Activated naive CD8-positive, alpha-beta T cell treated with anti-CD3 and anti-CD28 coated beads for 36 hours (primary cell): Measurements from ENCODE around the gene MCOLN2. TPM values are rescaled to one million over a fixed set of nuclear protein-coding genes. Genes with fewer than 3 reads are reported as not detected.

Experiments used
- DNase-seq: peaks from one replicate; pipeline ENCODE4 v3.0.0; 2021
- H3K27ac Mint-ChIP-seq: one replicate; pipeline ENCODE4 v1.8.0; 2022; ENCODE audit warnings: mild to moderate bottlenecking, moderate library complexity, mixed read lengths
- H3K27me3 Mint-ChIP-seq: one replicate; pipeline ENCODE4 v1.8.0; 2022; ENCODE audit warnings: mild to moderate bottlenecking, mixed read lengths
- H3K36me3 Mint-ChIP-seq: one replicate; pipeline ENCODE4 v1.8.0; 2021; ENCODE audit warnings: mild to moderate bottlenecking, mixed read lengths
- H3K4me1 Mint-ChIP-seq: one replicate; pipeline ENCODE4 v1.8.0; 2021; ENCODE audit warnings: mixed read lengths
- H3K4me3 Mint-ChIP-seq: one replicate; pipeline ENCODE4 v1.8.0; 2022; ENCODE audit warnings: mild to moderate bottlenecking, moderate library complexity, mixed read lengths
- H3K9me3 Mint-ChIP-seq: one replicate; pipeline ENCODE4 v1.8.0; 2022; ENCODE audit warnings: mixed read lengths
- total RNA-seq, 2 experiments: library from RNA; stranded (reverse); gene quantifications; one replicate each; pipeline ENCODE4 v1.2.3, GENCODE V29; 2021

The MCOLN2 gene
- total RNA-seq, 2 experiments from 2014 or later = 20.0 to 20.4 TPM

DNA sequence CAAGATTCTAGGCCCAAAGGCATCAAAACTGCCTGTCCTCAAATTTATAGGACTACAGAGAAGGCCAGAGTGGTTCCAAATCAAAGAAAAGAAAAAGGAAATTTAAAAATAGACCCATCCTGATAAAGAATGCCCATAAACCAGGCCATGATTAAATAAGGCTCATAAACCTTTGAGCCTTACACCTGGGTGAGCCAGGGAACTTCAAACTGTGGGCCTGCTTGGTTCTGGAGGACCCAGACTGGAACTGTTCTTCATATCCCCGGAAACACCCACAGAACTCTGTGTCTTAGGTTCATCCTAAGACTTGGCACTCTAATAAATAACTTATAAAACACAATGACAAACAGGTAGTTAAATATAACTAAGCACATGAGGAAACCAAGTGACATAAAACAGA is 28.8 kb downstream of the MCOLN2 start:
- no peak overlapping the region for H3K27ac Mint-ChIP-seq
- H3K9me3 Mint-ChIP-seq = no peaks in the 10 kb centered on the region
- H3K4me3 Mint-ChIP-seq = no peak overlapping the region
- H3K36me3 Mint-ChIP-seq = peaks cover 30% of the 10 kb centered on the region
- DNase-seq = no peak
- H3K27me3 Mint-ChIP-seq = no peaks in the 10 kb centered on the region
- H3K4me1 Mint-ChIP-seq = peaks cover 19% of the 10 kb centered on the region

DNA sequence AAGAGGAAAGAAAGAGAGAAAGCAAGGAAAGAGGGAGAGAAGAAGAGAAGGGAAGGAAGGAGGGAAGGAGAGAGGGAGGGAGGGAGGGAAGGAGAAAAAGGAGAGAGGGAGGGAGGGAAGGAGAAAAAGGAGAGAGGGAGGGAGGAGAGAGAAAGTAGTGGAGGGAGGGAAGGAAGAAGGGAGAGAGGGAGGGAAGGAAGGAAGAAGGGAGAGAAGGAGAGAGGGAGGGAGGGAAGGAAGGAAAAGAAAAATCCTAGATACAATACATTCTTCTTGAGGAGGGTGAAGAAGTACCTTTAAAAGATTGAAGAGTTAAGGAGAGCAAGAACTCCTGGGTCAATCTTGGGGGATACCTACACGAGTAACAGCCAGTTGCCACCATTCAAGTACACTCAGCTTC is 29.2 kb downstream of the MCOLN2 start:
- no peaks in the 10 kb centered on the region for H3K9me3 Mint-ChIP-seq
- H3K27ac Mint-ChIP-seq = no peak overlapping the region
- DNase-seq = no peak
- peaks cover 15% of the 10 kb centered on the region for H3K4me1 Mint-ChIP-seq
- H3K4me3 Mint-ChIP-seq = no peak overlapping the region
- H3K27me3 Mint-ChIP-seq = no peaks in the 10 kb centered on the region
- peaks cover 32% of the 10 kb centered on the region for H3K36me3 Mint-ChIP-seq

DNA sequence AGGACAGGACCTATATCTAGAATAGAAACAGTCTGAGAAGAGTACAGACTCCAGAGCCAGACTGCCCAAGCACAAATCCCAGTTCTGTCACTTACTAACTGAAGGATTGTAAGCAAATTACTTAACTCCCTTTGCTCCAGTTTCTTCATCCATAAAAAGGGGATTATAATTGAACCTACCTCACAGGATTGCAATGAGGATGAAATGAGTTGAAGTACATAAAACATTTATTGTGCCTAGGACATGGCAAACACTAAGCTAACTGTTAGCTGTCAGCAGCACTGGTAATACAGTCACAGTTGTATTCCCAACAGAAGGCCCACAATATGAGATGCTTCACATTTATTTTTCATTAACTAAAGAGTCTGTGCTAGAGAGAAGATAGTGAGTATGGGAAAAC is 33.9 kb downstream of the MCOLN2 start:
- H3K27ac Mint-ChIP-seq = no peak overlapping the region
- H3K27me3 Mint-ChIP-seq = no peaks in the 10 kb centered on the region
- peaks cover 15% of the 10 kb centered on the region for H3K4me1 Mint-ChIP-seq
- H3K36me3 Mint-ChIP-seq = peaks cover 17% of the 10 kb centered on the region
- no peak for DNase-seq
- no peak overlapping the region for H3K4me3 Mint-ChIP-seq
- H3K9me3 Mint-ChIP-seq = no peaks in the 10 kb centered on the region

DNA sequence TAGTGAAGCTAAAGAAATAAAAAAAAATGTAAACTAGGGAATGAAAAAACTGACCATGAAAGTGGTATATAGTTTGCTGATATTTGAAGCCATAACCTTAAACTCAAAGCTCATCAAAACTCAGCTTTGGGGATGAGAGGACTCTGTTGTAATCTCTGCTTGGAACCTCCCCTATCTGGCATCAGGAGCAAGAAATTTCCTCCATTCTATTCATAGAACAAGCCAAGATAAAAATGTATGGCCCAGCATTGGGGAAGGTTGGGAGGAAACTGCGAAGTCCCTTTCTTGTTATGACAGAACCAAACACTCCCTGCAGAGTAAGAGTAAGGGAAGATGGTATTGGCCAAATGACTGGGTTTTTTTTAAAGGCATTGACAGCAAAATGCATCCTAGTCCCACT is 35.6 kb downstream of the MCOLN2 start:
- Mint-ChIP-seq H3K4me3 (no peak overlapping the region), H3K9me3 (no peaks in the 10 kb centered on the region), H3K27ac (no peak overlapping the region), H3K4me1 (peaks cover 21% of the 10 kb centered on the region), H3K36me3 (peaks cover 28% of the 10 kb centered on the region), H3K27me3 (no peaks in the 10 kb centered on the region)
- DNase-seq = no peak

DNA sequence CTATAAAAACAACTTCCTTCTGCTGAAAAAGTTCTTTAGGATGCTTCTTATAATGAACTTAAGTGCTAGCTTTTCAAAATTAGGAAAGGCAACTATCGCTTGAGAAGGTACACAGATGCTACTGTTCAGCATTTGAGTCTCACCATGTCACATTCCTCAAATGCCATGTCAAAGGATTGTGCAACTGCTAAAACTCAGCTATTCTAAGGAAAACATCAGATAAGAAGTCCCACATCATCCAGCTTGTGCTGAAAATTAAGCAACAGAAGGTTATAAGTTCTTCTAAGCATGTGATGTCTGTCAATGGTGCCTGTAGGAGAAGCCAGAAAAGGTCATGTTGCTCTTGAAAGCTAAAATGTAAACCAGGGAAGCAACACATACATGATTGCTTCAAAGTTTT is 36.5 kb downstream of the MCOLN2 start:
- Mint-ChIP-seq H3K4me1 (peaks cover 21% of the 10 kb centered on the region), H3K36me3 (peaks cover 33% of the 10 kb centered on the region), H3K4me3 (no peak overlapping the region), H3K9me3 (no peaks in the 10 kb centered on the region), H3K27ac (no peak overlapping the region), H3K27me3 (no peaks in the 10 kb centered on the region)
- DNase-seq = no peak

DNA sequence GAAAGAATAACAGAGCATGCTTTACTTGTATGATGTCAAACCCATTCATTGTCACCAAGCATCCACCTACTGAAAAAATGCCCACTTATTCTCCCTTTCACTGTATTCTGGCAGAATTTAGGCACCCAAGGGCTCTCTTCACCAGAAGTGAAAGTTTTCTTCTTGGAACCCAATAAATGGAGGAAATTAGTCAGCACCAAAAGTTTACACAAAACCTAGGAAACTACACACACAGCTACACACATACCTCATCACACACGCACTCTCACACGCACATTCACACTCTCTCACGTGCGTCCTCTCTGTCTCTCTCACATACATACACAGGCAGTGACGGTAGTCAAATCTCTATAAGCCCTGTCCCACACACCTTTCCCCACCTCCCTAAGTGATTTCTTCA is 37.6 kb downstream of the MCOLN2 start:
- H3K9me3 Mint-ChIP-seq = no peaks in the 10 kb centered on the region
- peaks cover 37% of the 10 kb centered on the region for H3K36me3 Mint-ChIP-seq
- no peak overlapping the region for H3K4me3 Mint-ChIP-seq
- peak; percentile 50 for DNase-seq
- H3K27me3 Mint-ChIP-seq = no peaks in the 10 kb centered on the region
- H3K27ac Mint-ChIP-seq = peak overlapping the region; percentile 53
- peaks cover 21% of the 10 kb centered on the region for H3K4me1 Mint-ChIP-seq

DNA sequence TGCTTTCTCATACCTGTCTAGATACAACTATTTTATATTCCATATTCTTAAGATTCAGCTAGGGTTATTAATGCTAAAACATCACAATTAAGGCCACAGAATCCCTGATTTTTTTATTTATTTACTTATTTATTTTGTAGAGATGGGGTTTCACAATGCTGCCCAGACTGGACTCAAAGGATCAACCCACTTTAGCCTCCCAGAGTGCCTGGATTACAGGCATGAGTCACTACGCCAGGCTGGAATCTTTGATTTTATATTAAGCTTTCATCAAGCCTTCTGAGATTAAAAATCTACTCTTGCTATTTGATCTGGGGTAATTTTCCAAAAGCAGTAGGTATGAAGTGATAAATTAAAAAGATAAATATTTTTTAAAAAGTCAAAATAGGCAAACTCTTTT is 38.9 kb downstream of the MCOLN2 start:
- H3K4me1 Mint-ChIP-seq = peaks cover 21% of the 10 kb centered on the region
- H3K27ac Mint-ChIP-seq = no peak overlapping the region
- H3K4me3 Mint-ChIP-seq = no peak overlapping the region
- DNase-seq = no peak
- H3K27me3 Mint-ChIP-seq = no peaks in the 10 kb centered on the region
- no peaks in the 10 kb centered on the region for H3K9me3 Mint-ChIP-seq
- H3K36me3 Mint-ChIP-seq = peaks cover 34% of the 10 kb centered on the region

DNA sequence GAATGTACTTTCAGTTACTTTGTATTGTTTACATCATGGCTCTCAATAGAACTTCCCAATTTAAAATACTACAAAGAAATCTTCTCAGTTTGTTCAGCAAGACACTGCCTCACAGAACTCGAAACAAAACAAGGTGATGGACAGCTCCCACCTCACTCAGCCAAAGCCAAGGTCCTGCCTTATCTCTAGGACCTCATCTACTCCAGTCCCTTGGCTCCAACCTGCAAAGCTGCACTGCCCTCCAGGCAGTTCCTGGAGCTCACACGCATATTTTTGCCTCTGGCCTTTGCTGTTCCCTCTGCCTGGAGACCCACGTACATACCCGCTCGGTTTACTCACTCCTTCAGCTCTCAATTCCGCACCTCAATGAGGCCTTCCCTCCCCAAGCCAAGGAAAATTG is 40.3 kb downstream of the MCOLN2 start:
- no peaks in the 10 kb centered on the region for H3K9me3 Mint-ChIP-seq
- H3K27me3 Mint-ChIP-seq = no peaks in the 10 kb centered on the region
- DNase-seq = no peak
- no peak overlapping the region for H3K4me3 Mint-ChIP-seq
- H3K4me1 Mint-ChIP-seq = peaks cover 21% of the 10 kb centered on the region
- H3K27ac Mint-ChIP-seq = no peak overlapping the region
- peaks cover 36% of the 10 kb centered on the region for H3K36me3 Mint-ChIP-seq

DNA sequence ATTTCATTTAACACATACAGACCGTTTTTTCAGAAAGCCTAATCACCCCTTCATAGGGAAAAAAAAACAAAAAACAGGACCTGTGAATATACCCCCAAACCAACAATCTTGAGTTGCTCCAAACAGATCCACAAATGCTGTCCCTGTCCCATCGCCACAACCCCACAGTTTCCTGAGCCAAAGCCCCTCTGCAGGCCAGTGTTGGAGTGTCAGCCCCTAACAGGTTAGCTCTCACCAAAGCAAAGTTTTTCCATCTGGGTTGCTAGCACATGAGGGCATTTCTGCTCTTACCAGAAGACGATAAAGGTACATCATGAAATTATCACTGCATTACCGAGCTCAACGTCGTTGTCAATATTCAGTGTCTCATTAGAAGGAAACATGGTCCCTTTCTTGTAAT is 40.8 kb downstream of the MCOLN2 start:
- no peaks in the 10 kb centered on the region for H3K9me3 Mint-ChIP-seq
- peaks cover 20% of the 10 kb centered on the region for H3K4me1 Mint-ChIP-seq
- H3K36me3 Mint-ChIP-seq = peaks cover 39% of the 10 kb centered on the region

DNA sequence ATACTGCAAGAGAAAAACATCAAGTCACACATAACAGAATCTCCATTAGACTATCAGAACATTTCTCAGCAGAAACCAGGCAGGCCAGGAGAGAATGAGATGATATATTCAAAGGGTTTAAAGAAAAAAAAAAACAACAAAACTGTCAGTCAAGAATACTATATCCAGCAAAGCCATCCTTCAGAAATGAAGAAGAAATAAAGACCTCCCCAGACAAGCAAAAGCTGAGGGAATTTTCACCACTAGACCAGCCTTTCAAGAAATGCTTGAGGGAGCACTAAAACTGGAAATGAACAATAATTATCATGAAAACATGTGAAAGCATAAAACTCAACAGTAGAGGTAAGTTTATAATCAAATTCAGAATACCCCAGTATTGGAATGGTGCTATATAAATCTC is 47.2 kb downstream of the MCOLN2 start:
- Mint-ChIP-seq H3K27ac (no peak overlapping the region), H3K9me3 (peaks cover 13% of the 10 kb centered on the region), H3K36me3 (peaks cover 49% of the 10 kb centered on the region), H3K4me1 (peaks cover 12% of the 10 kb centered on the region), H3K4me3 (no peak overlapping the region), H3K27me3 (no peaks in the 10 kb centered on the region)
- no peak for DNase-seq

More for the DNA sequence above, 40.8 kb downstream of the MCOLN2 start:
- H3K27me3 Mint-ChIP-seq = no peaks in the 10 kb centered on the region
- H3K27ac Mint-ChIP-seq = no peak overlapping the region
- DNase-seq = no peak
- no peak overlapping the region for H3K4me3 Mint-ChIP-seq

DNA sequence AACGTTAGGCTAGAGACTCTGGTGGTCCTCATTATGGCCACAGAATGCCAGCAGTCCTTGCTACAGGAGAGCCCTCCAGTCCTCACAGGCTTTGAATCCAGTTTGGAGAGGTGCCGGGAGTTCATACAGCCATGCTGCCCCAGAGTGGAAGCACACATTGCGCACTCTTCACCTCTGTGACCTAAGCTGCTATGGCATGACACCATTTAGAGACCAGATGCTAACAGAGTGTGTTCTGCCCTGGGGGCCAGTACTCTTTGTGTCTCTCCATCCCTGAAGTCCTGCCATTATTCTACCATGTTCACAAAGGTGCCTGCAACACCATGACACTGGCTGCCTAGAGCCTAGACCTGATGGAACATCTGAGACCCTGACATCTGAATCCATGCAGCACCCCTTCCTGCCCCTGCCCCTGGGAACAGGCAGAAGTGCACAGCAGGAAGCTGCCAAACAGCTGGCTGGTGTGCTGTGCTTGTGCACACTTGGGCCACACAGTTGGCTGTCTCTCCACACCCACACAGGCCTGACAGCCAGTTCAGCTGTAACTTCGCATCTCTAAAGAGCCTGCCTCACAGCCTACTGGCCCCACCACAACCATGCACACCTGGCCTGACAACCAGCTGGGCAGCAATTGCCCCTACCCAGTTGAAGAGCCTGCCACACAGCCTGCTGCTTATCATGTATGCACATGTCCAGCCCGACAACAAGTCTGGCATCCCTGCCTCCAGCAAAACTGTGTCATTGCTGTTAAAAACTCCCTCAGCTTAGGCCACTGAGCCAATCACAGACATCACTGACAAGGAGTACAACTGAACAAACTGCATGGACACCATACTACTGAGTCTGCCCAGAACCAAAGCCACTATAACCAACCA is 49.1 kb downstream of the MCOLN2 start:
- Mint-ChIP-seq H3K4me3 (no peak overlapping the region), H3K27ac (no peak overlapping the region), H3K36me3 (peaks cover 41% of the 10 kb centered on the region), H3K27me3 (no peaks in the 10 kb centered on the region), H3K9me3 (peaks cover 13% of the 10 kb centered on the region), H3K4me1 (peaks cover 14% of the 10 kb centered on the region)
- no peak for DNase-seq

DNA sequence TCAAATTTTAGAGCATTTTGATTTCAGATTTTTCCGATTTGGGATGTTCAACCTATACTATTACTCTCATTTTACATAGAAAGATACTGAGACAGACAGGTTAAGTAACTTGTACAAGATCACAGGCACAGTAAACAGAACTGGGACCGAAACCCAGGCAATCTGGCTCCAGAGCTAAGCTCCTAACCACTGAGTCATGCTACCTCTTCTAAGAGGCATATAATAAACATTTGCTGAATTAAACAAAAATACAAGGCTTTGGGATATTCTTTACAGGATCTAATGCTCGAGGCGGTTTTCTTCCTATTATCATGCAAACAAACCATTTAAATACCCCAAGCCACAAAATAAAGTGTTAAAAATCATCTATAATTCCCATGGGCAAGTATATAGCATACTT is 50.3 kb downstream of the MCOLN2 start:
- peaks cover 36% of the 10 kb centered on the region for H3K36me3 Mint-ChIP-seq
- H3K27ac Mint-ChIP-seq = no peak overlapping the region
- no peak overlapping the region for H3K4me3 Mint-ChIP-seq
- peaks cover 13% of the 10 kb centered on the region for H3K9me3 Mint-ChIP-seq
- peaks cover 14% of the 10 kb centered on the region for H3K4me1 Mint-ChIP-seq
- no peak for DNase-seq
- H3K27me3 Mint-ChIP-seq = no peaks in the 10 kb centered on the region

DNA sequence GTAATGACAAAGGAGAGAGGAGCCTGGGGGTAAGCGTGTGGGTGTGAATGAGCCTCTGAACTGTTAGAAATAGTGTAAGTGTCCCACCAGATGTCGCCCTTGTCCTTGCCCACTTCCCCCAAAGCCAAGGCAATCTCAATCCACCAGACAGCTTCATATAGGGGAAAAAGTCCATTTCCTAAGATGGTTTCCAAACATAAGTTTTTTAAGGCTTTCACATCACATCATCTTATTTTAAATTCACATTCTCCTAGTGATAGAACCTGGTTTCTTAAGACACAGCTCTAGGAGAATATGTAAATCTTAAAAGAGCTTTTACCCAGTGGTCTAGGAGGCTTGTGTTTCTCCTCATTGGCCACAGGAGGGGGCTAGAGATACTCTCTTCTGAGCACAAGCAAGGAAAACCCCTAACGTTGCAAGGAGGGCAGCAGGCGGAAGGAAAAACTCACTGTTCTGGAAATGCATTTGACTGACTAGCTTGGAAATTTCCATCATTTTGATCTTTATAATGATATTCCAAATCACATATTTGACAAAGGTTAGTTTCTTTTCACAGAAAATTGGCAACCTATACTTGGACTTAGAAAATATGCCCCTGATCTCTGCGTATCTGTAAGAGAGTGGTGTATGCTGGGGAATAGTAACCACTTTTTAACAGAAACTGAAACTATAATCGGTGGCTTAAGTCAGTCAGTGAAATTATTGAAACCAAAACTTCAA is 52.0 kb downstream of the MCOLN2 start:
- peak; percentile 68 for DNase-seq
- H3K36me3 Mint-ChIP-seq = peaks cover 22% of the 10 kb centered on the region
- H3K27ac Mint-ChIP-seq = peak overlapping the region; percentile 97
- H3K4me3 Mint-ChIP-seq = peak overlapping the region; percentile 77
- H3K4me1 Mint-ChIP-seq = peaks cover 14% of the 10 kb centered on the region
- peaks cover 8% of the 10 kb centered on the region for H3K9me3 Mint-ChIP-seq
- no peaks in the 10 kb centered on the region for H3K27me3 Mint-ChIP-seq

DNA sequence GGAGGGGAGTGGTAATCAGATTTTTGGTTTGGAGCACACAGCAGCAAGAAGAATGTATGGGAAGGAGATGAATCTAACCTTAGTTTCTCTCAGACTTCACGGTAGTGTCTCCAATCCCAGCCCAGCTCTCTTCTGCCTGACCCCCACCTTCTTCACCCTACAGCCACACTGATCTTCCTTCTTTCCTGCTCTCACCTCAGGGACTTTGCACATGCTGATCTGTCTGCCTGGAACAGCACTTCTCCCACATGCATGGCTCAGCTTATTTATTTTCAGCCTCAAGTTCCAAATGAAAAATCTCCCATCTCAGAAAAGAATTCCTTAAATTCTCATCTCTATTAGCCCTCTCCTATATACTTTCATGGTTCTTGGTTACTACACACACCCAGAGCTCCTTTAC is 55.1 kb downstream of the MCOLN2 start:
- Mint-ChIP-seq H3K27me3 (no peaks in the 10 kb centered on the region), H3K27ac (no peak overlapping the region), H3K36me3 (peaks cover 3% of the 10 kb centered on the region), H3K4me1 (peaks cover 14% of the 10 kb centered on the region), H3K9me3 (no peaks in the 10 kb centered on the region), H3K4me3 (no peak overlapping the region)
- DNase-seq = no peak

DNA sequence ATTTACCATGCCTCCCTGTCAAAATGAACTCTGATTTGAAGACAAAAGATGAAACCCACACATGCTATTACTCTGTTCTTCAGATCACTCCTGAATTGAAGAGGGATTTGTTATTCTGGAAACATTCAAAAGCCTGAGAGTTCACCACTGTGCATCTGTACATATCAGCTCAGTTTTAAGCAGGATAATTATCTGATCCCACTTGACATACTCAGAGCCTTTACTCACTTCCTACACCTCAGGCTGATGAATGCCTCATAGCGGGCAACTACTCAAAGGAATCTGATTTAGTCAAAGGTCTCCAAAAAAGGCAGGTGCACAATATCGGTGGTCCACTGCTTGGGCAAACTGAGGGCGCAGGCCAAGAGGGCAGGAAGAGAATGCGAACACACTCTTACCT is 56.4 kb downstream of the MCOLN2 start:
- Mint-ChIP-seq H3K9me3 (no peaks in the 10 kb centered on the region), H3K4me1 (peaks cover 11% of the 10 kb centered on the region), H3K36me3 (no peaks in the 10 kb centered on the region), H3K27me3 (no peaks in the 10 kb centered on the region), H3K27ac (no peak overlapping the region), H3K4me3 (no peak overlapping the region)
- DNase-seq = no peak

DNA sequence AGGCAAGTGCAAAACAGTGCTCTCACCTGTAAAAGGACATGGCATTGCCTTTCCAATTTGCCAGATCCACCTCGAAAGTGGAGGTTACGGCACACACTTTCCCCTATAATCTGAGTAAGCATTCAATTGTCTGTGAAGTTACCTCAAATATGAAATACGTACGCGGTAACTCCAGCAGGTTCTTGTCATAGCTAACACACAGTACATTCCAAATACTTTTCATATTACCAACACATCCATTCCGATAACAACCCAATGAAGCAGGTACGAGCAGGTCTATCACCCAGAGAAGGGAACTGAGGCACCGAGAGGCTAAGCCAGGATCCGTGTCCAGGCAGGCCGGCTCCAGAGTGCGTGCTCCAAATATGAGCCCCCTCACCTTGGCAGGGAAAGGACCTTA is 57.2 kb downstream of the MCOLN2 start:
- H3K4me1 Mint-ChIP-seq = peaks cover 7% of the 10 kb centered on the region
- no peaks in the 10 kb centered on the region for H3K9me3 Mint-ChIP-seq
- no peak overlapping the region for H3K4me3 Mint-ChIP-seq
- no peak overlapping the region for H3K27ac Mint-ChIP-seq
- DNase-seq = no peak
- no peaks in the 10 kb centered on the region for H3K36me3 Mint-ChIP-seq
- no peaks in the 10 kb centered on the region for H3K27me3 Mint-ChIP-seq
